Measurements from ENCODE around the gene DHRSX.

DNA sequence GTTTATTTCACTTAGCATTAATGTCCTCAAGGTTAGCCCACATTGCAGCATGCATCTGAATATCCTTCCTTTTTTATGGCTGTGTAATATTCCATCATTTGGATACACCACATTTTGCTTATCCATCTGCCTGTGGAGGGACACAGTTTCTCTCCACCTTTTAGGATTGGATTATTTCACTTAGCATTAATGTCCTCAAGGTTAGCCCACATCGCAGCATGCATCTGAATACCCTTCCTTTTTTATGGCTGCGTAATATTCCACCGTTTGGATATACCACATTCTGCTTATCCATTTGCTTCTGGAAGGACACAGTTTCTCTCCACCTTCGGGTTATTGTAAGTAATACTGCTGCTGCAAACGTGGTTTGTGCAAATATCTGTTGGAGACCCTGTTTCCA lies 110.0 kb downstream of the DHRSX start:
- TF ChIP-seq, protein P1, sequence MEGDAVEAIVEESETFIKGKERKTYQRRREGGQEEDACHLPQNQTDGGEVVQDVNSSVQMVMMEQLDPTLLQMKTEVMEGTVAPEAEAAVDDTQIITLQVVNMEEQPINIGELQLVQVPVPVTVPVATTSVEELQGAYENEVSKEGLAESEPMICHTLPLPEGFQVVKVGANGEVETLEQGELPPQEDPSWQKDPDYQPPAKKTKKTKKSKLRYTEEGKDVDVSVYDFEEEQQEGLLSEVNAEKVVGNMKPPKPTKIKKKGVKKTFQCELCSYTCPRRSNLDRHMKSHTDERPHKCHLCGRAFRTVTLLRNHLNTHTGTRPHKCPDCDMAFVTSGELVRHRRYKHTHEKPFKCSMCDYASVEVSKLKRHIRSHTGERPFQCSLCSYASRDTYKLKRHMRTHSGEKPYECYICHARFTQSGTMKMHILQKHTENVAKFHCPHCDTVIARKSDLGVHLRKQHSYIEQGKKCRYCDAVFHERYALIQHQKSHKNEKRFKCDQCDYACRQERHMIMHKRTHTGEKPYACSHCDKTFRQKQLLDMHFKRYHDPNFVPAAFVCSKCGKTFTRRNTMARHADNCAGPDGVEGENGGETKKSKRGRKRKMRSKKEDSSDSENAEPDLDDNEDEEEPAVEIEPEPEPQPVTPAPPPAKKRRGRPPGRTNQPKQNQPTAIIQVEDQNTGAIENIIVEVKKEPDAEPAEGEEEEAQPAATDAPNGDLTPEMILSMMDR (IDR thresholded peaks at IDR 0.05), result no peak
- TF ChIP-seq POLR2A (IDR thresholded peaks at IDR 0.05) (no peak), EP300 (IDR thresholded peaks at IDR 0.05) (no peak)
